GM21360 (cell line): Measurements from ENCODE around the gene ARHGAP22.

Source experiments
- ATAC-seq: cut with Tn5 transposase; IDR thresholded peaks from one replicate; pipeline ENCODE4 v1.9.1; 2021; ENCODE audit warnings: mild to moderate bottlenecking, moderate library complexity; ENCODE audit not compliant: unreplicated experiment

Gene ARHGAP22

DNA sequence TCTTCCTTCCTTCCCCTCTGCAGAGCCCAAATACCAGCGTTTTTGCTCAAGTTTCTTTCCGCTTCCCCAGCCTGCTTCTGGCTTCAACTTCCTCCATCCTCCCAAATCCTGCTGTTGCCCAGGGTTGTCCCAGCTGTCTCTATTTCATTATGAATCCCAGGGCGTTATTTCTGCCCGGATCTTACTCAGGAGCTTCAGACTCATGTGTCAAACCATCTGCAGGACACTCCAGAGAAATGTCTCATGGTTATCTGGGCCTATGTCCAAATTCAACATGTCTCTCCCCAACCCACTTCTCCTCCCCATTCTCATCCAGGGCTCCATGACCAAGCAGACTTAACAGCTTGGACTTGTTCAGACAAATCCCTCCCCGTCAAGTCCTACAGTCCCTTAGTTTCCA lies 15.6 kb downstream of the ARHGAP22 start:
- ATAC-seq: no peak

- no peak for ATAC-seq
Measured at GRCh38 chr10:48587819-48588218, 17.1 kb downstream of the ARHGAP22 start.

DNA sequence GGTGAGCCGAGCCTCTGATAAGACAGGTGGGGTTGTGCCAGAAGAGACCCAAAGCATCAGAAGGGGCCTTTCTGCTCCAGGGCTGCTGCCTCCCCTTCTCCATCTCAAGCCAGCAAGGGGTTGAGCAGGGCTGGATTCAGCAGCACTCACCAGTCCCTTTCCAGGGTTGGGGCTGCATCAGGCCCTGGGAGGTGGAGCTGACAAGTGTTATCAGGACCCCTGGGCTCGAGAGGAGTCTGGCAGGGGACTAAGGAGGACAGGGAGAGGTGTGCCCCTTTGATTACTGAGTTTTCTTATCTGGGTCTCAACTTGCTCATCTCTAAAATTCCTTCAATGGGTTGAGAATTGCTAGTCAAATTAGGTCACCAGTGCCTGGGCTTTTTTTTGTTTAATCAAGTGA lies 17.8 kb downstream of the ARHGAP22 start:
- ATAC-seq: no peak

DNA sequence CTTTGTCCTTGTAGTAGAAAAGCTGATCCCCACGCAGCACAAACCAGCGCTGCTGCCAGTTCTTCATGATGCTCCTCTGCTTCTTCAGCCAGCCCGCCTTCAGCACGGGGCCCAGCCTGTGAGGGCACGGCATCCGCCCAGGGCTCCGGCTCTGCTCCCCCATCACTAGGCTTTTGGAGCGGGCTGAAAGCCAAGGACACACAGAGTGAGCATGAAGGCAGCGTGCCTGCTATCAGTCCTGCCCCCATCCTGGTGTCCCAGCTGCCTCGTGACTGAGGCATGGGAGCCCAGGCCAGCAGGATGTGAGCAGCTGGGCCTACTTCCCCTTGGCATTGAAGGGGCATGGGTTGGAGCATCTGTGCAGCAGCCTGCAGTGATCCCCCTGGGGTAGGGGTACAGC lies 21.9 kb downstream of the ARHGAP22 start:
- ATAC-seq: no peak

DNA sequence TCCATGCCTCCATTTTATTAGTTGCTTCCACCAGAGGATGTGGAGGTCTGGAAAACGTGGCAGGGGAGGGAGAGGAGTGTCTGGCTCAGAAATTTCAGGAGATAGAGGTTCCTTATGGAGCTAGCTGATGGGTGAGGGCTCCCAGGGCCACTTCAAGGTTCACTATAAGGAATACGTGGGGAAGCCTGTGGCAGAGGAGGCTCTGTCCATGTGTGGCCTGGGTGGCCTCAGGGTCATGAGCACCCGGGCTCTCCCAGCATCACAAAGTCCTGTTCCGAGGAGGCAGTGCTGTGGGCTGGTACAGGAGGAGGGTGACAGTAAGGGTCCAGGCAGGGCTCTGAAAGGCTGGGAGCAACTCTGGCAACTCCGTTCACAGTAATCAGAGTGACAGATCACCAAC lies 24.6 kb downstream of the ARHGAP22 start:
- ATAC-seq: no peak

- ATAC-seq: no peak
Measured at GRCh38 chr10:48579251-48579960, 25.5 kb downstream of the ARHGAP22 start.

GRCh38 chr10:48577158-48577557 lies 27.7 kb downstream of the ARHGAP22 start:
- no peak for ATAC-seq

GRCh38 chr10:48576501-48576900 lies 28.4 kb downstream of the ARHGAP22 start:
- no peak for ATAC-seq

- ATAC-seq: no peak
Measured at GRCh38 chr10:48575901-48576300, 29.0 kb downstream of the ARHGAP22 start.

- ATAC-seq: no peak
Measured at GRCh38 chr10:48574817-48575380, 30.0 kb downstream of the ARHGAP22 start.

DNA sequence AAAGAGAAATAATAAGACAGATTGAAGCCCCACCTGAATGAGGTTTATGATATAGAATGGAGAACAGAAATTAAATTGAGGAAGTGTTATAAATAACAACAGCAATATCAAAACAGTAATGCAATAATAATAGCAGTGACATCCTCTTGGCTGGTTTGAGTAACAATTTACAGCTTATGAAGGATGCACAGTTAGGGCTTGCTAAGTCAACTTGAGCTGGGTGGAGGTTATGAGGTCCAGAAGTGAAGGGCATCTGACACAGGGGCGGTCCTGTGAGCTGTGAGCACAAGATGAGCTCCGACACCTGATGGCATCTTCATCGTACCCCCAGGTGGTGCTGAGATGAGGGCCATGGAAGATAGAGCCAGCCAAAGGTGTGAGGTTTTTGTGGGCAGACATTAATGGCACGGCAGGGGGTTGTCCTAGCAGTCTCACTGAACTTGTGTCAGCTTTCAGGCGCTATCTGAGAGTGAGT lies 30.5 kb downstream of the ARHGAP22 start:
- no peak for ATAC-seq

DNA sequence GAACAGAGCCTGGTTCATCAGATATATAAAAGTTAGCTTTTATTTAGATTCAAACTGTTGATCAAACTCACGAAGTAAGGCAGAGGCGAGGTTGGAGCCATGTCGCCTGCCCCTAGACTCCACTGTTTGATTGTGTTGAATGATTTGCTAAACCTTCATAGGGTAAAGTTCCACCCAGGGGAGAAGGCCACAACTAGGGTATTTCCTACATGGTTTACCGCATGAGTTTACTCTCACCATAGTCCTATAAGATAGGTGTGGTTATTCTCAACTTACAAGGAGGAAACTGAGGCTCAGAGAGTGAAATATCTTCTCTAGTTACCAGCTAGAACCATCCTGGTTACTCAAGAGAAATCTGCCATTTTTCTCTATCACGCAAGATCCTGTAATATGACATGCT lies 31.8 kb downstream of the ARHGAP22 start:
- no peak for ATAC-seq

DNA sequence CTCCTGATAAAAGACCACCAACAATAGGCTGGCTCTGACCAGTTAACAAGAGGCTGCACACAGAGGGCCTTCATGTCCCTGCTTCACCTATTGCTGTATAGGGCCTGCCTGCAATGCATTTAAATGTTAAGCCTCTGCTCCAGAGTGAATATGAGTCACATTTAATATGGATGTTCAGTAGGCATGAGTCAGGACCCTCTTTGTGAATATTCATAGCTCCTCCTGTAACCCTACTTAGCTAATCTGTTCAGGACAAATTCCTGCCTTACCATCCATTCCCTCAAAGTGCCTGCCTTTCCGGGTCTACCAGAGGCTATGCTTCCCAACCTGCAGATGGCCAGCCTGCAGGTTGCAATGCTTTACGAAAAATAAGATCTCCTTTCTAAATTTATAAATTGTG lies 32.5 kb downstream of the ARHGAP22 start:
- ATAC-seq: no peak

DNA sequence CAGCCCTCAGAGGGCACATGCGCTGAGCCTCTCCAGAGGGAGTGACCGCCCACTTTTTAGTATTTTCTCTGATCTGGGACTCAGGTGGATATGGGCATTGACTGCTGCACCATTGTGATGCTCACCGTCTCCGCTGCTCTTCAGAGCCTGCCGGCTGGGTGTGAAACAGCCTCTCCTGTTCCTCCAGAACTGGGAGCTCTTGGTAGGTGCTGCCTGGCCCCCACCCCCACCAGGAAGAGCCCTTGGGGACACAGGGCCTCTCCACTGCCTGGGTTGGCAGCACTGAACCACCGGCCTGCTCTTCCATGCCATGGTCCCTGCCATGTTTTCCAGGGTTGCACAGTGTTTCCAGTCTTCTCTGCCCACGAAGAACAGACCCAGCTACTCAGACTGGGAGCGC lies 36.3 kb downstream of the ARHGAP22 start:
- no peak for ATAC-seq

DNA sequence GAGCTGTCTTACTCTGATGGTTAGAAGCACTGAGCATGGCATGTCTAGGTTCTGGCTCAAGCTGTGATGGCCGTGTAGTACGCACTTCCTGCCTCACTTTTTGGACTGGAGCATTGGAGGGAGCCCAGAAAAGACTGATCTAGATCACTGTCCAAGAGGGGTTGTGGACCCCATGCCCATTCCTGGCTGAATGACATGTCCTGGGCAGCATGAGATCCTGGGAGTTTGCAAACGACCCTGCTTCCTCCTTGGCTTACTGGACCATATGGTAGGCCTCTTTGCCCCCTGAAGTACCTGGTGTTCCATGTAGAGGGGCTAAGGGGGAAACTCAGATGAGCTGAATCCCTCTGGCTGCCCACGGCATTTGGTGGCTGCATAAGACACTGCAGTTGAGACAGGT lies 36.7 kb downstream of the ARHGAP22 start:
- no peak for ATAC-seq

GRCh38 chr10:48567346-48567745 lies 37.5 kb downstream of the ARHGAP22 start:
- no peak for ATAC-seq

DNA sequence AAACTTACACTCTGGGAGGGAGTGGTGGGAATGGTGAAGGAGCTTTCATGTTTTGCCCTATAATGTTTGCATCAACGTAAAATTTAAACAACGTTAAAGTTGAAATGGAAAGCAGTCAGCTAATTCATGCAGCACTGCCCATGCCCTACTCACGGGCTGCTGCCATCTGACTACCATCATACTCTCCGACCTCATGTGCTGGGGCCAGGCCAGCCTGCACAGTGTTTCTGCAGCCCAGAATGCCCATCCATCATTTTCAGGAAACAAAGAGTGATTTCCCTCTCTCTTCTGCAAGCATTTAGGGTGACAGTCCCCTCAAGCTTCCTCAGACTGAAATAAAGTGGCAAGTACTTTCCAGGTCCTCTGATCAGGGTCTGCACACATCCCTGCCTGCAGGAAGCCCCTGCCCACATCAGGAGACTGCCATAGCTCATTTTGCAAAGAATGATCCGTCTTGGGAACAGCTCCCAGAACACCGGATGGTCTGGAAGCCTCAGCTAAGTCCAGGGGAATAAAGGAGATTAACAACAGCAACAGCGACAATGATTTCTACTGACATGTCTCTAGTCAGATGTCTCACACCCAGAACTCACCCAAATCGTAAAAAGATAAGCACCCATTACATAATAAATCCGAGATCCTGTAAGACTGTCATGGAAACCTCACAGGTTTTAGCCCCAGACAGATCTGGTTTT lies 40.3 kb downstream of the ARHGAP22 start:
- no peak for ATAC-seq

GRCh38 chr10:48557511-48558123 lies 47.3 kb downstream of the ARHGAP22 start:
- ATAC-seq: no peak

- ATAC-seq: no peak
Measured at GRCh38 chr10:48556713-48557112, 48.2 kb downstream of the ARHGAP22 start.

DNA sequence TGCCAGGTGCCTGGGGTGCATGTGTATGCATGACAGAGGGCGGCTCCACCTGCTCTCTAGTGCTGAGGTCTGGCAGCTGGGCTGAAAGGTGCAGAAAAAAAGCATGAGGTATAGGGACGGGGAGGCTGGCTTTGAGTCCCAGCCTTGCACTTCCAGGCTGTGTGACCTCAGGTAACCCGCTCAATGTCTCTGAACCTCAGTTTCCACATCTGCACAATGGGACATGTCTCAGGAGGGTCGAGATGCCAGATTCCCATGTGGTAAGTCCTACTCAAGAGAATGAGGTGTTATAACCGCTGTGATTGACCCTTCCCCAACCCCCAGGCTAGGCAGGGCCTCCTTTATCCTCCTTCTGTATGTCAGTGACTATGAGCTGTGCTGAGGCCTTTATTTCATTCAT lies 48.8 kb downstream of the ARHGAP22 start:
- no peak for ATAC-seq

GRCh38 chr10:48555310-48556042 lies 49.4 kb downstream of the ARHGAP22 start:
- ATAC-seq: no peak
